OCI-LY1 (cell line): Measurements from ENCODE around the gene TAAR9.

ENCODE experiments used
- EZH2 ChIP-seq: fragments of 200-600 bp; sonication (generic), shearing (Covaris generic); IDR thresholded peaks from 2 replicates; pipeline ENCODE4 v1.8.0; 2017; ENCODE audit warnings: borderline replicate concordance, mixed run types, mild to moderate bottlenecking, antibody characterized with exemption, low read length, moderate library complexity, mixed read lengths
- TF ChIP-seq, protein P1 (sequence below): fragments of 200-600 bp; sonication (generic), shearing (Covaris generic); IDR thresholded peaks from 2 replicates; pipeline ENCODE4 v1.5.1; 2017; ENCODE audit warnings: mild to moderate bottlenecking, antibody characterized with exemption, low read length, moderate library complexity, mixed read lengths

GRCh38 chr6:132506869-132507808 lies 30.9 kb upstream of the TAAR9 start:
- no peak for TF ChIP-seq EZH2
- TF ChIP-seq, protein P1, sequence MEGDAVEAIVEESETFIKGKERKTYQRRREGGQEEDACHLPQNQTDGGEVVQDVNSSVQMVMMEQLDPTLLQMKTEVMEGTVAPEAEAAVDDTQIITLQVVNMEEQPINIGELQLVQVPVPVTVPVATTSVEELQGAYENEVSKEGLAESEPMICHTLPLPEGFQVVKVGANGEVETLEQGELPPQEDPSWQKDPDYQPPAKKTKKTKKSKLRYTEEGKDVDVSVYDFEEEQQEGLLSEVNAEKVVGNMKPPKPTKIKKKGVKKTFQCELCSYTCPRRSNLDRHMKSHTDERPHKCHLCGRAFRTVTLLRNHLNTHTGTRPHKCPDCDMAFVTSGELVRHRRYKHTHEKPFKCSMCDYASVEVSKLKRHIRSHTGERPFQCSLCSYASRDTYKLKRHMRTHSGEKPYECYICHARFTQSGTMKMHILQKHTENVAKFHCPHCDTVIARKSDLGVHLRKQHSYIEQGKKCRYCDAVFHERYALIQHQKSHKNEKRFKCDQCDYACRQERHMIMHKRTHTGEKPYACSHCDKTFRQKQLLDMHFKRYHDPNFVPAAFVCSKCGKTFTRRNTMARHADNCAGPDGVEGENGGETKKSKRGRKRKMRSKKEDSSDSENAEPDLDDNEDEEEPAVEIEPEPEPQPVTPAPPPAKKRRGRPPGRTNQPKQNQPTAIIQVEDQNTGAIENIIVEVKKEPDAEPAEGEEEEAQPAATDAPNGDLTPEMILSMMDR = no peak
